DMS 273 (cell line): ENCODE measurements around the gene C15orf62.
A peak's percentile ranks its signal among the peaks of the same experiment; 100 is the strongest.

Experiments
- DNase-seq: peaks from one replicate; lab custom pipeline; 2025; ENCODE audit not compliant: unreplicated experiment; lab: John Stamatoyannopoulos, UW

Gene C15orf62

DNA sequence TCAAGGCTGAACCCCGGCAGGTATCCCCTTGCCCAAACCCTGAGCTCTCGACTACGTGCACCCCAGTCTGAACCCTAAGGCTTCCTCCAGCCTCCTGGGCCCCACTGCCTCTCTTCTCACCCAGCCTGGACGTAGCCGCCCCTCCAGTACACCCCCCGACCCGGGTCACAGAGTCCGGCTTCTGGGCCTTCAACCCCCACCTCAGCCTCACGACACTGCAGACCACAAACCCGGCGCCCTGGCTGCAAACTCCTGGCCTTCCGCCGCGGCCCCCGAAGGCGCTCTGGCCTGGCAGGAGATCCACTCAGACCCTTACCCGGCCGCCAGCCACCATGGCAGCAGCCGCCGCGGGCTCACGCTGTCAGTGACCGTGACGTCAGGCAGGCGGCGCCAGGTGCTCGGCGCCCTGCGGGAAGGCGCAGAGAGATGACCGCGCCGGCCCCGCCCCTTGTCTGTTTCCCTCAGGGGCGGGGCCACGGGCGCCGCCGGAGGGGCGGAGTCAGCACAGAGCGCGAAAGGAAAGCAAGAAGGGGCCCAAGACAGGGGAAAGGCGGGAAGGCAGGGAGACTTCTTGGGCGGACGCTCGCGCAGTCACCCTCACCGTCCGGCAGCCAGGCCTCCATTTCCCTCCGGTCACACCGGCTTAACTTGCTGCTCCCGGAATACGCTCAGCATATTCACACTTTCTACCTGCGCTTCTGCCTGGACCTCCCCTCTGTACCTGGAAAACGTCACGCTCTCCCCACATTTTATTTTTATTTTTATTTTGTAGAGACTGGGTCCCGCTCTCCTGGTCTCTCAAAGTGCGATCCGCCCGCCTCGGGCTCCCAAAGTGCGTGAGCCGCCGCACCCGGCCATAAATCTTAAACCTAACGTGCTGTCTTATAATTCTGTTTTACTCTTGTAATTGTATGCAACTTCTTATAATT, 14.6 kb upstream of the C15orf62 start, which contains the start of gene RMDN3:
TSS of gene RMDN3 (minus strand) at position 372 of the 929 bp plus-strand sequence. CDS start 471 bp downstream, outside the sequence.
- DNase-seq = peak; percentile 96

DNA sequence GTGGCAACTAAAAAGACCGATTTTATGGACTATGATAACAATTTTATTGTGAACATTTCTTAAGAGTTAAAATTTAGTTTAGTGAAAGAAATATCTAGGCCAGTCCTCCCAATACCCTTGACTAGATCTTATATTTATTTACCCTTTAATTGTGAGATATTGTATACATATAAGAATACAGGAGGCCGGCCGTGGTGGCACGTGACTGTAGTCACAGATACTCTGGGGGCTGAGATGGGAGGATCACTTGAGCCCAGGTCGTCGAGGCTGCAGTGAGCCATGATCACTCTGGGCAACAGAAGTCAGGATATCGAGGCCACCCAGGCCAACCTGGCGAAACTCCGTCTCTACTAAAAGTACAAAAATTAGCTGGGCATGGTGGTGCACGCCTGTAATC, 14.0 kb upstream of the C15orf62 start:
- no peak for DNase-seq

DNA sequence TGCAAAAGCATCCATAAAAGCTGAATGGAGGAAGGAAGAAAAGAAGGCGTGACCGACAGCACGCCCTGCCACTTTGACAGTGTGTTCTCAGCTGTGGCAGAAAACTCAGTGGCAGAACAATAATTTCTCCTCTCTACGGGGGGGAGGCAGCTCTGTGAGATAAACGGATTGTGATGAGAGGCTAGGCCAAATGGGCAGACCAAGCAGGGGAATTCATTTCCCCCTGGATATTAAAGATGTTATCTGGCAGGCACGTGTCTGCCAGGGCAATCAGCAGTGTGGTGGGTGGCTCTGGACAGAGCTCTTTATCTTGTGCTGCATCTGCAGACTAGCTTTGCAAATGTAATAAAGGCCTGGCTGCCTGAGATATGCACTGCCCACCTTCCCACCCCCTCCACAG, 12.8 kb upstream of the C15orf62 start:
- peak; percentile 24 for DNase-seq

DNA sequence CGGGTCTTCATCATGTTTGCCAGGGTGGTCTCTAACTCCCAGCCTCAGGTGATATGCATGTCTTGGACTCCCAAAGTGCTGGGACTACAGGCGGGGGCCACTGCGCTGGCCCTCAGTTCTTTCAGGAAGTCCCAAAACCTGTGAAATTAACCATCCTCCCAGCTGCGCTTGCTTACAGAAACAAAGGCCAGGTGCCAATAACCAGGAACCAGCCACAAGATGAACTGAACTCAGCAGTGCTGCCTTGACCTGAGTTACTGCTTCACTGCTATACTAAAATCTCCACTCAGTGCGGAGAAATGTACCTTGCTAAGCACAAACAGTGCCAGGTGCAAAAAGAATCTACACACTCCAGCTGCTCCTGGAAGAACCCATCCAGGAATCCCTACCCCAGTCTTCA, 9.8 kb upstream of the C15orf62 start:
- DNase-seq = no peak

DNA sequence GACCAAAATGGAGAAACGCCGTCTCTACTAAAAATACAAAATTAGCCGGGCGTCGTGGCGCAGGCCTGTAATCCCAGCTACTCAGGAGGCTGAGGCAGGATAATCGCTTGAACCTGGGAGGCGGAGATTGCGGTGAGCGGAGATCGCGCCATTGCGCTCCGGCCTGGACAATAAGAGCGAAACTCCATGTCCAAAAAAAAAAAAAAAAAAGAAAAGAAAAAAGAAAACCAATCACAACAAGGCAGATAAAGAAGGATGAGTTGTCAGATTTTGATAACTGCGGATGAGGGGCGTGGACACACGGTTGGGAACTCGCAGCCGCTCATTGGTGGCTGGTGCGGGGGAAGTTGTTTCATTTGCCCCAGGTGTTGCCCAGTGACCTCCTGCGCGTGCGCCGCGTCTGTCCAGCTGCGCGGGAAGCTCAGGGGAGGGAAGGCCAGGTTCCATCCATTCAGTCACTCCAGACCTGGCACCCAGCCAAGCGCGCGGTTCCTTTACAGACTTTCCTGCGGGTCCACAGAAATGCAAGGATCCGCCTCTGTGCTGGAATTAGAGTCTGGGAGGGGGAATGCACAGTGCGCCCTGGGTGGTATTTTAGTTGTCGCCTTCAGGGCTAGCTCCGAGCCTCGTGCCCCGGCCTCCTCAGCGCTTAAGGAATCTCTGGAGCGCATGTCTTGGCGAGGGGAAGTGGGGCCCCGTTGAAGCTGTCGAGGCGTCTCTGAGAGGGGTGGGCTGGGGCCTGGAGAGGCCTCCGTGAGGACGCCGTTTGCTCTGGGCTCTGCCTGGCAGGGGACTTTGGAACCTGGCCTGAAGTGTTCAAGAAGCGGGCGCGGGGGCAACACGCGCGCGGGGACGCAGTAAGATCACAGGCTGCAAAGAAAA, 6.6 kb upstream of the C15orf62 start:
- DNase-seq = peak; percentile 70

DNA sequence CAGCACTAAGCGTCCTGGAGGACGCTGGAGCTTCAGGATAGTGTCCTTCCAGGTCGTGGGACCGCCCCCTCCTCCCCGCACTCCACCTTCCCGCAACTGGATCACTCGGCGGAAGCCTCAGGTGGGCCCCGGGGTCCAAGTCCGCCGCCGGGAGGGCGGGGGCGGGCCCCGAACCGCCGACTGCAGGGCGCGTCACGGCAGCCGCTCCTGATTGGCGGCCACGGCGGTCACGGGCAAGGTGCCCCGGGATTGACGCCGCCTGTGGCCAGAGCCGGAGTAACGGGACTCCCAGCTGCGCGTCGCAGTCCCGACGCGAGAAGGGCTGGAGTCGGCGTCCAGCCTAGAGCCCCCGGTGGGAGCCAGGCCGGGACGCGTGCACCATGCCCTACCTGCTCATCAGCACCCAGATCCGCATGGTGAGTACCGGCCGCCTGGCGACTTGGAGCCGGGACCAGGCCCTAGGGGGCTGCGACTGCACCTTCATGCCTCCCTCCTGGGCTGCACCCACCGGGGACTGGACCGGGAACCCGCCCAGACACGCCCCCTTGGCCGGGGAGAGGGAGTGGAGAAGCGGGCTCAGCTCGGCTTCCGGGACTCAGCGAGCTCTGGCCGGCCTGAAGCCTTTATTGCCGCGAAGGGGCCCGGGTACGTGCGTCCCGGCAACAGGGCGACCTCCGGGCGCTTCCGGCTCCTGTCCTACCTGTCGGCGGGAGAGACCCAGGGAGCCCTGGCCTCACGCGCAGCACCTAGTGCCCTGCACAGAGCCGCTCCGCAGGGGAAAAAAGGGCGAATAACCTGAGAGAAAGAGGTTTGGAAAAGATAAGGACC, 5.8 kb upstream of the C15orf62 start, which contains the start of gene GCHFR:
TSS of gene GCHFR (plus strand) at position 268 of the 828 bp plus-strand sequence. CDS start at position 381, 113 bp downstream.
- peak; percentile 78 for DNase-seq

DNA sequence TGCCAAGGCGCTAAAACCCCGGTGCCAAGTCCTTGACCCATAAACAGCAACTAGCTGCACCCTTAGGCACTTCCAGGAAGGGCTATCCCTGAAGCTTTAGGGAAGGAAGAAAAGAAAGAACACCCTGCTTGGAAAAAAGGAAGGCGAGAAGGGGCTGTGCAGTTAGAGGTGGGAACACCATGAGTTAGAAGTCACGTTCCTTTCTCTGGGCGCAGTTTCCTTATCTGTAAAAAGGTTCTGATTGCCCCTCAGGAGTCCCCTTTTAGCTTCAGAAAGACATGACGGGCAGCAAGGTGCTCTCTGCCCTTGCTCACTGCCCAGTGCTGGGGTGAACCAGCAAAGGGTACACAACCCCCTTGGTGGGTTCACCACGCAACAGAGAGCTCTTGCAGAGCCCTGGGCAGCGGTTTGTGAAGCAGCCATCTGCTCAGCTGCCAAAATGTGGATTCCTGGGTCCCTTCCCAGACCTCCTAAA, 5.1 kb upstream of the C15orf62 start:
- peak; percentile 60 for DNase-seq

DNA sequence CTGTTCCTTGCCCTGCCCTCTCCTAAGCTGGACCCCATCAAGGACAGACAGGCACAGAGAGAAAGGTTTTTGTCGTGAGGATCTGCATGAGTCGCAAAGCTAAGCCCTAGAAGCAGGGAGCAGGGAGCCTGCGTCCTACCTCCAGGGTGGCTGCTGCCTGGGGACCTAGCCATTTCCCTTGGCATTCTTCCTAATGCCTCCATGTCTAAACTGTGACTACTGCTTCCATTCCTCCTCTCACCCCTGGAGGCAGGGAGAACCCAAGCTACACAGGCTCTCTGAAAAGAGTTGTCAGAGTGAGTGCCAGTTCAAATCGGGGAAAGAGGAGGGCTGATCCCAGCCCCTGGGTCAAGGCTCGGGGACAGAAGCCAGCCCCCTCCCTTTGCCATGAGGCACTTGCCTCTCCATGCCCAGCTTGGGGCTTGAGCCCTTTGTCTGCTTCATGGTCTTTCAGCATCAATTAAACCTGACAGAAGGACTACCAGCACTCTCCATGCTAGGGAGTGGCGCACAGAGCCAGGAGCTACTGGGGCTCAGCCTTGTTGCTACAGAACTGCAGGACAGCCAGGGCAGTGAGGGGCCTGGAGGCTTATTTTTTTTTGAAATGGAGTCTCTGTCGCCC, 3.5 kb upstream of the C15orf62 start:
- no peak for DNase-seq

DNA sequence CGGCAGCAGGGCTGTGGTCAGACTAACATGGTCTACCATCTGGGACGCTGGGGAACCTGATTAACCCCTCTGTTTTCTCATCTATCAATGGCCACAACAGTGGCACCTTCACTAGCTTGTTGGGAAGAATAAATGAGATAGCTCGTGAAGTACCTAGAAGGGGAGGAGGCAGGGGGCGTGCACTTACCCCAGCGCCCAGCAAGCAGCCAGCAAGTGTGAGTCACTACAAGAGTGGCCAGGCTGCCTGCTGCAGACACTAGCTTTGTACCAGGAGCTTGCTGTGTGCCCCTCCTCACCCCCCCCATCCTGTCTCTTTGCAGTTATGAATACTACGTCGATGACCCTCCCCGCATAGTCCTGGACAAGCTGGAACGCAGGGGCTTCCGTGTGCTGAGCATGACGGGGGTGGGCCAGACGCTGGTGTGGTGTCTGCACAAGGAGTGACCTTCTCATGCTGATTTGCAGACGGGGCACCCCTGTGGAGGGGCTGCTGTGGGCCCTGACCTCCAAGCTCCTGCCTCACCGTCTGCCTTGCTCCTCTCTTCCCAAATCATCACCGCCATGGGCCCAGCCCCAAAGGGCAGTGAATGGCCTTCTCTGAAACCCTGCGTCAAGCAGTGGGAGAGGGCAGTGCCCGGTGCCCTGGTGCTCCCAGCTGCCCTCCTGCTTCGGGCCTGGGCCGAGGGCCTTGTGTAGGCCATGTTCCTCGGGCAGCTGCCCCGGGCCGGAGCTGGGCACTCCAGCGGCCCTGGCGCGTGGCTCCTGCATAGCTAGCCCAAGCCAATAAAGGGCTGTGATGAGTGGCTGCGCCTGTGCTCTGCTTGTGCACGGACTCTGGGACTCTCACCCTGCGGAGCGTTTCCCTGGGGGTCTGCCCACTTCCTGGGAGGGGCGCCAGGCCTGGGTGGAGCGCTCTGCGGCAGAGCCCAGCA, 2.6 kb upstream of the C15orf62 start:
- no peak for DNase-seq

DNA sequence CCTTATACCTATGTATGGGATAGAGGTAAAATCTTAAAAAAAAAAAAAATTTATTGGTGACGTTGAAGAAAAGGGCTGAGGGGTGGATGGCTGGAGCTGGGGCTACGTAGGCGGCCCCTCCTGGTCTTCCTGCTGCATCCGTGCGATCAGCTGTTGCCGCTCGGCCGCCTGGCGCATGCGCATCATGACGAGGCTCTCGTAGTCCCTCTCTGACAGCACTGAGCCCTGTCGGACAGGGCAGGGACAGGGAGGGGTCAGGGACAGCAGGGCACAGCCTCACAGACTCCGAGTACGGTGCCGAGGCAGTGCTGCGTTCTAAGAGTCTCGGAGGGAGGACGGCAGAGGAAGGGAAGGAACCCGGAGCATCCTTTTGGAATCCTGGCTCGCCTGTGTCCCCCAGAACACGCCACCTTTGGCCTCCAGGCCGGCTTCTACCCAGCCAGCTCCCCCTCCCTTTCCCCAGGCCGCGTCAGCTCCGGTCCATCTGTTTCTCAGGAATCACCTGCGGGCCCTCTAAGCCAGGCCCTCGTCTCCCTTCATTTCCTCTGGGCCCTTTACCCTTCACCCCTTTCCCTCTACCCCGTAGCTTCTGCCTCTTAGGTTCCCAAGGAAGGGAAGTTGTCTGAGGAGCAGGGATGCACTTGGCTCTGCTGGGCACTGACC, 1.8 kb upstream of the C15orf62 start:
- no peak for DNase-seq

DNA sequence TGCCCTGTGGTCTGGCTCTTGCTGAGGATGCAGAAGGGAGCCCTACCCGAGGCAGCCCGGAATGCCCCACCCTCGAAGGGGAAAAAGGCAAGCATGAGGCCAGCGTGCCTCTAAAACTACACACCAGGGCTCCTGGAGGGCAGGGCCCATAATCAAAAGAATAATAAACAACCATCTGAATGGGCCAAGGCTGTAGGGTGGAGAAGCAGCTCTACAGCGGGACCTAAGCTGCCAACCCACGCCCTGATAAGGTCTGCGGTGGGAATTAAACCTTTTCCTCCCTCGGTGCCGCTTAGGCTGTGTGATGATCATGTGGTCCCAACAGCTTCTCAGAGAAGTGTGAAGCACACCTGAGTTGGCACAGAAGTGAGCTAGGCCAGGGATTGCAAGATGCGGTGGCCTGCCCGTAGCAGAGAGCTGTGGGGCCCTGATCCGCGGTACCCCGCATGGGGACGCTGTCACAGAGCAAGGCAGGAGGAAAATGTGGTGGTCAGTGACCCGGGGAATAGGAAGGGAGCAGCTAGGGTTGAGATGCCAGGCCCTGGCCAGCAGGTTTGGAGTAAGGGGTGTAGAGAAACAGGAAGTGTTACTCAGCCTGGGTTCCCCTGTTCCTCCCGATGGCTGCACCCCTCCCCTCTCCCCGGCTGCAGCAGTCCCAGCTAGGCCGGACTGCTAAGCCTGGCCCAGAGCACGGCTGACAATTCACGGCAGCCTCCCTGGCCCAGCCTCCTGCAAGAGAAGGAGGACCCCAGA, 1.1 kb upstream of the C15orf62 start:
- DNase-seq = no peak

DNA sequence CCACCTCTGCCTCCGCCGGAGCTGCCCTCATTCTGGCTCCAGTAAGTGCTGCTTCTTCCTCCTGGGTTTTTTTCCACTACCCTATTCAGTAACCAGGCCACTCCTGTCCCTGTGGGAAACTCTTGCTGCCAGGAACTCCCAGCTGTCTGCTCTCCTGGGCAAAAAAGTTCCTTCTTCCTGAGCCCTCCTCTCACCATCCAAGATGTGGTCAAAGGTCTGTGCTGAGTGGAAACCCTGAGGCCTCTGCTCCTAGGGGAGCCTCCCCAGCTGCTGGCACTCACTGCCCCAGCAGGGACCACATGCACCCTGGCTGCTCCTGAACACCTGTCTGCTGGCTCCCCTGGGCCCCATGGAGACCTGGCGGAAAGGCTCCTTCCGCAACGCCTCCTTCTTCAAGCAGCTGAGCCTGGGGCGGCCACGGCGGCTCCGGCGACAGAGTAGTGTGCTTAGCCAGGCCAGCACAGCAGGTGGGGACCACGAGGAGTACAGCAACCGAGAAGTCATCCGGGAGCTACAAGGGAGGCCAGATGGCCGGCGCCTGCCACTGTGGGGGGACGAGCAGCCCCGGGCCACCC, 454 bp downstream of the C15orf62 start:
- peak; percentile 67 for DNase-seq

DNA sequence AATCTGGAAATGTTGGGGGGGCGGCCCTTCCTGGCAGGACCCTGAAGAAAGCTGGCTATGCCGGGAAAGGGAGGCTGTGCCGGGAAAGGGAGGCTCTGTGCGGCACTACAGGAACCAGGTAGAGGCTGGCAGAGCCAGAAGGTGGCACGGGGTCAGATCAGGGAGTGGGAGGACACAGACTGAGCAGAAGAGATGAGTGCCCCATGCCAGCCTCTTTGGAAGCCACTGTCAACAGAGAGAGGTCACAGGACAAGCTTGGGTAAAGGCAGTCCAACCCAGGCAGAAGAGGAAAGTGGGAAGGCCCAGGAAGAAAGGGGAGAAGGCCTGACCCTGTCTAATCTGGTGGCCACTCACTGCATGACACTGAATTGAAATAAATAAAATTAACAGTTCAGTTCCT, 1.5 kb downstream of the C15orf62 start:
- DNase-seq = no peak

DNA sequence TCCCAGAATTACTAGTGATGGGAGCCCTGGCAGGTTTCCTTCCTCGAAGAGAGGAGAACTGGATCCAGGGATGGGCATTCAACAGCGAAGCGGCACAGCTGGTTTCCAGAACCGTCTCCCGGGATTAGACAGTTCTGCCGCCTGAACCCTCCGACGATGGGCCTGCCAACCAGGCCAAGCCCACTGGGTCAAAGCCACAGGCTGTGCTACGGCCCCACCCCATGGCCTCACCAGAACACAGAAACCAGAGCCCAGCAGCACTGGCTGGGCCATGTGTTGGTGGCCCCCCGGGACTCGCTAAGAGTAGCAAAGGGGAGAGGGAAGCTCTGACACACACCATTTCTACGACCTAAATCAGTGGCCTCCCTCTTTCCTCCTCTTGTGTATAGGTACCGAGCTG, 2.2 kb downstream of the C15orf62 start:
- peak; percentile 17 for DNase-seq

DNA sequence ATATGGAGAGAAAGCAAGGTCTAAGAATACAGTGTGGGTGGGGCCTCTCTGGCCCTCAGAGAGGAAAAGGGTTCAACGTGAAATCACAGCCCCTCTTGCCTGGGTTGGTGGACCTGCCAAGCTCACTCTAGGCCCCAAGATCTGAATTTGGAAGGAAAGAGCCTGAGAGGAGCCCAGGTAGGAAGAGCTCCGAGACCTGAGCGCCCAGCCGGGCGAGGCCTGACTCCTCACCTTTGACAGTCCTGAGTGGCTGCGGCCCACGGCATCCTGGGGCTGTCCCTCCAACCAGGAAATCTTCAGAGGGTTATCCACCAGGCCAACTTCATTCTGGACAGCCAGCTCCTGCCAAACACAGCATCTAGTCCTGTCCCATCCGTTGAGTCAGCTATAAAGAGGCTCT, 3.7 kb downstream of the C15orf62 start:
- DNase-seq = no peak

DNA sequence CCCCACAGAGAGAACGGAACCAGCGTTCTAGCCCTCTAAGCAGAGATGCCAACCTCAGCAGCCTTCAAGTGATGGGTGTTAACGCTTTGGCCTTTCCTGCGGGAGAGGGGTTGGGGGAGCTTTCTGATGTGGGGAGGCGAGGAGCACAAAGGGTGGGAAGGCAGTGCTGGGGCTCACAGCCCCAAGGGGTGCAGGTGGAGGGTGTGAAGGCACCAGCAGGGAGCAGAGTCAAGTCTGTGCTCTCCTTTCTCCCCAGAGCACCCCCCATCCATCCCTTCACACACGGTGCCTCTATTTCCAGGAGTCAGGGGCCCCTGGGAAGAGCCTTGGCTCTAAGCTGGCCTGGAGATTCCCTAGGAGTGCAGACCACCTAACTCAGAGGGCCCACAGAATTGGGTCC, 4.1 kb downstream of the C15orf62 start:
- DNase-seq = no peak

DNA sequence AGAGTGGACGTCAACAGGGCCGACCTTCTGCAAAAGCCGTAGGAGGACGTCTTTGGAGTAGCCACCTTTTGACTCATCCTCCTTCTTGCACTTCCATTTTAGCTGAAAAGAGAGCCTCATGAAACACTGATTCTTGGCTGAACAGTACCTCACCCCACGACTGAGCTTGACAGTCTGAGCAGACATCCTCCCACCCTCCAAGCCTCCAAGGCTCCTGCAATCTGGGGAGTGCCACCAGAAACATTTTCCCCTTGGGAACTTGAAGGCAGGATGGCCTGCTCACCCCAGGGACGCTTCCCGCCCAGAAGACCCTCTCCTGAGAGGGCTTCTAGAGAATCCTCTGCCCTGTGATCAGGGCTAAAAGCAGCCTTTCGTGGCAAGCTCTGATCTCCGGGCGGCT, 5.2 kb downstream of the C15orf62 start:
- DNase-seq = no peak
